IMR-90 (cell line): ENCODE measurements around the gene CCDC40.

Experiments
- CEBPB ChIP-seq: IDR thresholded peaks from 2 replicates; pipeline ENCODE4 v1.6.1; 2012; ENCODE audit warnings: low read depth, low read length, improper control_type of control experiment
- CTCF ChIP-seq: conservative IDR thresholded peaks from 2 replicates; pipeline ENCODE4 v1.5.1; 2012; ENCODE audit warnings: mild to moderate bottlenecking, low read depth, low read length, improper control_type of control experiment
- RCOR1 ChIP-seq: IDR thresholded peaks from 2 replicates; pipeline ENCODE4 v1.6.1; 2012; ENCODE audit warnings: mild to moderate bottlenecking, low read length, improper control_type of control experiment; ENCODE audit not compliant: insufficient replicate concordance

- TF ChIP-seq CTCF (no peak), CEBPB (no peak), RCOR1 (no peak)
Observed at GRCh38 chr17:80092959-80093358, 56.5 kb downstream of the CCDC40 start.
